ENCODE data around the gene SLC25A53. TPM values are rescaled to one million over a fixed set of nuclear protein-coding genes. Genes with fewer than 3 reads are reported as not detected.

Gene SLC25A53
- total and polyA plus RNA-seq, 7 donors = 3.2 to 11.0 (median 5.2) TPM

- peaks cover 0 to 7% (median 0%) of the 10 kb centered on the region in 3 donors for H3K27me3 ChIP-seq (ENCODE audit: insufficient read depth in 3 of 3, low read length in 2 of 3)
- peak overlapping the region; percentile 84 for H3K27ac ChIP-seq
- peak overlapping the region; percentile 77 for H3K4me3 ChIP-seq
- ATAC-seq = peak in 2 of 4 donors; percentile 1 to 3
- intact Hi-C loops (cut with DNase I) = no loop called here
- no peak for TF ChIP-seq CTCF (IDR thresholded peaks at IDR 0.05)
- peaks cover 7% of the 10 kb centered on the region for H3K4me1 ChIP-seq
- 1 to 33% (median 1%) methylated on average over 16 to 37 of the region's 37 CpGs for WGBS, 3 donors
- H3K36me3 ChIP-seq (ENCODE audit: insufficient read depth in 1 of 2, low read depth in 1 of 2) = no peaks in the 10 kb centered on the region
- no peaks in the 10 kb centered on the region for H3K9me3 ChIP-seq
- DNase-seq = no peak
These were observed 10.1 kb upstream of the SLC25A53 start for GRCh38 chrX:104166735-104167436.

GRCh38 chrX:104165894-104166734 is 9.3 kb upstream of the SLC25A53 start, which contains the start of gene FAM199X:
FAM199X (plus strand) TSS chrX:104166453; CDS start chrX:104166786, 333 bp downstream.
- ATAC-seq (peak; percentile 98 to 99 (median 99)), DNase-seq (peak; percentile 86 to 94)
- Histone ChIP-seq H3K4me1 (peaks cover 7% of the 10 kb centered on the region), H3K9me3 (no peaks in the 10 kb centered on the region), H3K36me3 (ENCODE audit: insufficient read depth in 1 of 2, low read depth in 1 of 2) (no peaks in the 10 kb centered on the region), H3K4me3 (peak within 1 kb of the TSS; percentile 77), H3K27ac (peak within 1 kb of the TSS; percentile 84), H3K27me3 (ENCODE audit: insufficient read depth in 3 of 3, low read length in 2 of 3) (peaks cover 0 to 7% (median 0%) of the 10 kb centered on the region in 3 donors)
- intact Hi-C loops (cut with DNase I) = no loop called here
- 1 to 37% (median 2%) methylated on average over 21 to 58 of the region's 71 CpGs for WGBS, 3 donors
- TF ChIP-seq CTCF (IDR thresholded peaks at IDR 0.05) = peak; percentile 75

- Histone ChIP-seq H3K4me1 (no peaks in the 10 kb centered on the region), H3K27ac (no peak overlapping the region), H3K9me3 (no peaks in the 10 kb centered on the region), H3K4me3 (no peak overlapping the region), H3K36me3 (ENCODE audit: insufficient read depth in 1 of 2, low read depth in 1 of 2) (no peaks in the 10 kb centered on the region), H3K27me3 (ENCODE audit: insufficient read depth in 3 of 3, low read length in 2 of 3) (no peaks in the 10 kb centered on the region)
- ATAC-seq = no peak
- no peak for TF ChIP-seq CTCF (IDR thresholded peaks at IDR 0.05)
- WGBS, 3 donors = 21 to 60% (median 36%) methylated on average over 1 of the region's 1 CpG
- DNase-seq = no peak
- intact Hi-C loops (cut with DNase I) = no loop called here
These were observed 5.8 kb downstream of the SLC25A53 start for GRCh38 chrX:104151037-104151436.

- Histone ChIP-seq H3K9me3 (no peaks in the 10 kb centered on the region), H3K27me3 (ENCODE audit: insufficient read depth in 3 of 3, low read length in 2 of 3) (no peaks in the 10 kb centered on the region), H3K36me3 (ENCODE audit: insufficient read depth in 1 of 2, low read depth in 1 of 2) (no peaks in the 10 kb centered on the region), H3K4me1 (no peaks in the 10 kb centered on the region), H3K4me3 (no peak overlapping the region), H3K27ac (no peak overlapping the region)
- TF ChIP-seq CTCF (IDR thresholded peaks at IDR 0.05) = no peak
- intact Hi-C loops (cut with DNase I) = no loop called here
- no peak for ATAC-seq
- WGBS, 3 donors = 80 to 90% (median 80%) methylated on average over 8 of the region's 8 CpGs
- no peak for DNase-seq
These were observed 15.6 kb downstream of the SLC25A53 start for GRCh38 chrX:104141087-104141760.
